AG10803 (cell line): ENCODE data around the gene RCCD1.

Experiments used
- DNase-seq: peaks from one replicate; pipeline ENCODE4 v3.0.0; 2010; ENCODE audit warnings: low read depth
- H3K4me3 ChIP-seq: 2 replicates; pipeline ENCODE4 v1.5.1; 2011; ENCODE audit warnings: mild to moderate bottlenecking, low read length, control low read depth
- CTCF ChIP-seq: conservative IDR thresholded peaks from 2 replicates; pipeline ENCODE4 v1.5.1; 2011; ENCODE audit warnings: mild to moderate bottlenecking, low read length, control low read depth, inconsistent platforms

Gene RCCD1

GRCh38 chr15:90914305-90915080 is 40.2 kb upstream of the RCCD1 start:
- no peak overlapping the region for H3K4me3 ChIP-seq
- DNase-seq: no peak
- TF ChIP-seq CTCF: no peak

GRCh38 chr15:90915216-90915807 is 39.4 kb upstream of the RCCD1 start:
- DNase-seq: no peak
- TF ChIP-seq CTCF: no peak
- H3K4me3 ChIP-seq: no peak overlapping the region

- no peak for TF ChIP-seq CTCF
- H3K4me3 ChIP-seq: no peak overlapping the region
- no peak for DNase-seq
Measured at GRCh38 chr15:90915808-90916440, 38.8 kb upstream of the RCCD1 start.

- TF ChIP-seq CTCF: no peak
- no peak for DNase-seq
- no peak overlapping the region for H3K4me3 ChIP-seq
Measured at GRCh38 chr15:90916461-90916860, 38.2 kb upstream of the RCCD1 start.

GRCh38 chr15:90917569-90917968 is 37.1 kb upstream of the RCCD1 start:
- no peak overlapping the region for H3K4me3 ChIP-seq
- TF ChIP-seq CTCF: no peak
- DNase-seq: no peak

- no peak overlapping the region for H3K4me3 ChIP-seq
- no peak for TF ChIP-seq CTCF
- DNase-seq: no peak
Measured at GRCh38 chr15:90918034-90918788, 36.5 kb upstream of the RCCD1 start.
